Peyer's patch (tissue), 4 donors: Measurements from ENCODE around the gene RPL3. TPM values are rescaled to one million over a fixed set of nuclear protein-coding genes. Genes with fewer than 3 reads are reported as not detected.

Experiments
- DNase-seq, 3 donors: peaks; one replicate each; pipeline ENCODE4 v3.0.0-alpha.2; 2017 to 2019
- H3K27ac ChIP-seq, 4 donors: fragments of 200-600 bp; sonication (generic); one replicate each; pipeline ENCODE4 v1.5.1; 2016 to 2019
- H3K27me3 ChIP-seq, 2 donors: fragments of 200-600 bp; sonication (generic); one replicate each; pipeline ENCODE4 v1.5.1; 2019
- H3K36me3 ChIP-seq, 3 donors: fragments of 200-600 bp; sonication (generic); one replicate each; pipeline ENCODE4 v1.5.1; 2016 to 2019
- H3K4me1 ChIP-seq, 4 donors: fragments of 200-600 bp; sonication (generic); one replicate each; pipeline ENCODE4 v1.5.1; 2016 to 2019
- H3K4me3 ChIP-seq, 4 donors: fragments of 200-600 bp; sonication (generic); 1 replicate in 3 of 4; 2 replicates in 1 of 4; pipeline ENCODE4 v1.5.1; 2016 to 2019; ENCODE audit warnings: mild to moderate bottlenecking in 1 of 4
- H3K9me3 ChIP-seq, 4 donors: fragments of 200-600 bp; sonication (generic); one replicate each; pipeline ENCODE4 v1.5.1; 2016 to 2019; ENCODE audit warnings: mild to moderate bottlenecking in 1 of 4
- CTCF ChIP-seq, 6 experiments: fragments of 450-650 bp in 4 of 6; fragments of 200-600 bp in 2 of 6; sonication (generic) in 1 of 6; IDR thresholded peaks; one replicate each; pipeline ENCODE4 v1.5.1; 2017 to 2019; ENCODE audit warnings: antibody characterized with exemption in 6 of 6, mild to moderate bottlenecking in 3 of 6, moderate library complexity in 1 of 6
- POLR2A ChIP-seq, 2 donors: fragments of 450-650 bp; IDR thresholded peaks; one replicate each; pipeline ENCODE4 v1.5.1; 2017; ENCODE audit warnings: antibody characterized with exemption in 2 of 2, mild to moderate bottlenecking in 2 of 2, moderate library complexity in 2 of 2
- total RNA-seq, 4 donors: library from RNA; depleted of rRNA; stranded (reverse); fragments of >200 nt; gene quantifications; one replicate each; pipeline ENCODE4 v1.1.0, GENCODE V29; 2016

RPL3 gene
- total RNA-seq, 4 donors from 2014 or later: 736 to 1,914 (median 1,266) TPM

- peak in 2 of 3 donors; percentile 56 to 75 for DNase-seq
- TF ChIP-seq CTCF (IDR thresholded peaks at IDR 0.05) (peak in 3 of 6 experiments; percentile 32 to 37 (median 34)), POLR2A (IDR thresholded peaks at IDR 0.05) (no peak)
- no peak overlapping the region for H3K4me3 ChIP-seq
- H3K27ac ChIP-seq: no peak overlapping the region
- peaks cover 0 to 4% (median 0%) of the 10 kb centered on the region in 3 donors for H3K36me3 ChIP-seq
- peaks cover 0 to 5% (median 0%) of the 10 kb centered on the region in 4 donors for H3K4me1 ChIP-seq
- H3K9me3 ChIP-seq: no peaks in the 10 kb centered on the region
- H3K27me3 ChIP-seq: no peaks in the 10 kb centered on the region
Observed at GRCh38 chr22:39306456-39307361, 12.7 kb downstream of the RPL3 start.

GRCh38 chr22:39303892-39304671 lies 15.3 kb downstream of the RPL3 start:
- DNase-seq: no peak

GRCh38 chr22:39303358-39303757 lies 16.1 kb downstream of the RPL3 start:
- Histone ChIP-seq H3K4me3 (no peak overlapping the region), H3K4me1 (peaks cover 0 to 8% (median 6%) of the 10 kb centered on the region in 4 donors), H3K9me3 (no peaks in the 10 kb centered on the region), H3K27ac (no peak overlapping the region), H3K36me3 (no peaks in the 10 kb centered on the region), H3K27me3 (no peaks in the 10 kb centered on the region)
- DNase-seq: no peak
- no peak for TF ChIP-seq CTCF (IDR thresholded peaks at IDR 0.05)
- TF ChIP-seq POLR2A (IDR thresholded peaks at IDR 0.05): no peak

More at GRCh38 chr22:39303892-39304671, 15.3 kb downstream of the RPL3 start:
- no peaks in the 10 kb centered on the region for H3K36me3 ChIP-seq
- no peak for TF ChIP-seq POLR2A (IDR thresholded peaks at IDR 0.05)
- TF ChIP-seq CTCF (IDR thresholded peaks at IDR 0.05): no peak
- H3K9me3 ChIP-seq: no peaks in the 10 kb centered on the region
- no peaks in the 10 kb centered on the region for H3K27me3 ChIP-seq
- H3K4me1 ChIP-seq: peaks cover 0 to 11% (median 6%) of the 10 kb centered on the region in 4 donors
- H3K27ac ChIP-seq: no peak overlapping the region
- no peak overlapping the region for H3K4me3 ChIP-seq

GRCh38 chr22:39302431-39302960 lies 16.9 kb downstream of the RPL3 start:
- Histone ChIP-seq H3K9me3 (no peaks in the 10 kb centered on the region), H3K27ac (no peak overlapping the region), H3K27me3 (no peaks in the 10 kb centered on the region), H3K4me3 (no peak overlapping the region), H3K4me1 (peaks cover 0 to 11% (median 9%) of the 10 kb centered on the region in 4 donors), H3K36me3 (no peaks in the 10 kb centered on the region)
- no peak for DNase-seq
- TF ChIP-seq POLR2A (IDR thresholded peaks at IDR 0.05) (no peak), CTCF (IDR thresholded peaks at IDR 0.05) (no peak)

GRCh38 chr22:39301926-39302325 lies 17.5 kb downstream of the RPL3 start:
- H3K36me3 ChIP-seq: no peaks in the 10 kb centered on the region
- H3K4me3 ChIP-seq: no peak overlapping the region
- TF ChIP-seq CTCF (IDR thresholded peaks at IDR 0.05): no peak
- no peak for TF ChIP-seq POLR2A (IDR thresholded peaks at IDR 0.05)
- DNase-seq: no peak
- H3K27me3 ChIP-seq: no peaks in the 10 kb centered on the region
- H3K4me1 ChIP-seq: peaks cover 0 to 17% (median 11%) of the 10 kb centered on the region in 4 donors
- no peaks in the 10 kb centered on the region for H3K9me3 ChIP-seq
- H3K27ac ChIP-seq: no peak overlapping the region
